Dedifferentiated amniotic fluid mesenchymal stem cell (primary cell): ENCODE measurements around the gene PRRT2.
"Not testable (repeated sequence)": the region's sequence is repeated elsewhere in the genome, so short reads cannot be mapped to it uniquely, and the experiment has no call there.

Source experiments
- DNase-seq: peaks from one replicate; pipeline ENCODE4 v3.0.0-alpha.2; 2016; ENCODE audit errors: extremely low spot score

Gene PRRT2

GRCh38 chr16:29811896-29812665, at the start of gene PRRT2:
PRRT2 (plus strand) TSS chr16:29812193; CDS start chr16:29813055, 862 bp downstream.
- DNase-seq, result no peak

GRCh38 chr16:29763326-29763725, 48.7 kb upstream of the PRRT2 start:
- DNase-seq, result no peak

GRCh38 chr16:29765167-29766032, 46.6 kb upstream of the PRRT2 start:
- no peak for DNase-seq

- DNase-seq, result no peak
Observed at GRCh38 chr16:29766571-29766970, 45.4 kb upstream of the PRRT2 start.

DNA sequence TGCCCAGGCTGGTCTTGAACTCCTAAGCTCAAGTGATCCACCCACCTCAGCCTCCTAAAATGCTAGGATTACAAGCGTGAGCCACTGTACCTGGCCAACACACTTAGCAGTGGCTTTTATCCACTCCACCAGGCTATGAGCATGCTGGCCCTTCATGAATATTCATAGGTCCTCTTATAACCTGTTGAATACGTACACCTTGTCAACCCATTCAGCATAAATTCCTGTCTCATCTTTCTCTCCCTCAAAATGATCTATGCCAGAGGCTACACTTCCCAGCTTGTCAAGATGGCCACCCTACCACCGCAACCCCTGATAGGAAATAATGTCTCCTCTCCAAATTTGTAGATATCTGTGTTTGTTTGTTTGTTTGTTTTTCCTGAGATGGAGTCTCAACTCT, 44.9 kb upstream of the PRRT2 start:
- no peak for DNase-seq

- DNase-seq, result no peak
Observed at GRCh38 chr16:29769507-29769906, 42.5 kb upstream of the PRRT2 start.

DNA sequence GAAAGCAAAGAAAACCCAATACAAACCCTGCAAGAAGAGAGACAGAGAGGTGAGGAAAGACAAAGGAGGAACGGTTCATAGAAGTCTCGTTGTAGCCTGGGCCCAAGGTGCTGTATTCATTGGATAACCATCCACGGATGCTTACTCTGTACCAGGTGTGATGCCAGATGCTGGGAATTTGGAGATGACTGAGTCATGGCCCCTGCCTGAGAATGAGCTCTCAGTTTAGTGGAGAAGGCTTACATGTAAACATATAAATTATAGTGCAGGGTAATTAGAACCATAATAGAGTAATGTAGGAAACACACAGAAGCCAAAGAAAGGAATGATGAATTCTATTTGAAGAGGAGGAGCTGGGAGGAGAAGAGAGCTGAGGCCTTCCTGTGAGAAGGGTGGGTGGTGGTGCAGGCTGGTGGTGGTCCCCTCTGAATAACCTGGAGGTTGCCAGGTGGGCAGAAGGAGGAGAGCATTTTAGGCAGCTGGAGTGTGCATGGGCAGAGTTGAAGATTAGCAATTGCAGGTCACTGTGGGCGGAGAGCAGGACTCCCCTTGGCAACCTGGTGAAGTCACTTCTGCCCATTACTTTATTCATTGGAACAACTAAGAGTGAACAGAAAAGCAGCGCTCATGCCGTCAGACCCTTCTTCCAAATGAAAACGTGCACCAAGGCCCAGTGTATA, 41.6 kb upstream of the PRRT2 start:
- DNase-seq, result no peak

- not testable (repeated sequence) for DNase-seq
Observed at GRCh38 chr16:29772330-29772729, 39.7 kb upstream of the PRRT2 start.

- no peak for DNase-seq
Observed at GRCh38 chr16:29774730-29775129, 37.3 kb upstream of the PRRT2 start.

DNA sequence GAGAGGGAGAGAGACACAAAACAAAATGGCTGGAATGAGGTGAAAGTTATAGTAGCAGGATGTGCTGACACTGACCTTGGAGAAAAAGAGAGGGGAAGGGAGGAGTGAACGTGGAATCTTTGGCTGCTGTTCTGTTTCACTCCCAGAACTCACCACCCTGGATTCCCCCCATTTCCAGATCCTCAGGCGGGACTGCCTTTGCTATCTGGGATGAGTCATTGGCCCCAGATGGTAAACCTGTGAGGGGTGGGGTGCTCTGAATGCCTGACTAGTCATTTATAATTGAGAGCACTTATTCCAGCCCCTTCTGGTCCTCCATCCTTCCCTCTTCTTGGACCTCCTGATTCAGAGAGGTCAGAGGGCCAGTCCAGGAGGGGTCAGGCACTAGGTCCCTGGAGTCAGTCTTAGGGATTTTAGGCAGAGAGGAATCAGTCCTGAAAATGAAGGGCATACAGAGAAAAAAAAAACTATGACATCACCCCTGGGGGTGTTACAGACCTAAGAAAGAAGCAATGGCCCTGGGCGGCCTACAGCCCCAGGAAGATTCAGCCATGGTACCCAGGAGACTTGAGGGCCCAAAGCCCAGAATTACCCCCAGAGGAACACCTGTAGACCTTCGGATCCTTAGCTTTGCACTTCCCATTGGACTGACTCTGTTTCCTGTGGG, 36.1 kb upstream of the PRRT2 start:
- no peak for DNase-seq

- DNase-seq, result no peak
Observed at GRCh38 chr16:29777576-29778350, 34.2 kb upstream of the PRRT2 start, which contains the start of gene ZG16. ZG16 (plus strand) TSS chr16:29778256; CDS start chr16:29779267, 1,011 bp downstream.

- no peak for DNase-seq
Observed at GRCh38 chr16:29779474-29779873, 32.5 kb upstream of the PRRT2 start.

DNA sequence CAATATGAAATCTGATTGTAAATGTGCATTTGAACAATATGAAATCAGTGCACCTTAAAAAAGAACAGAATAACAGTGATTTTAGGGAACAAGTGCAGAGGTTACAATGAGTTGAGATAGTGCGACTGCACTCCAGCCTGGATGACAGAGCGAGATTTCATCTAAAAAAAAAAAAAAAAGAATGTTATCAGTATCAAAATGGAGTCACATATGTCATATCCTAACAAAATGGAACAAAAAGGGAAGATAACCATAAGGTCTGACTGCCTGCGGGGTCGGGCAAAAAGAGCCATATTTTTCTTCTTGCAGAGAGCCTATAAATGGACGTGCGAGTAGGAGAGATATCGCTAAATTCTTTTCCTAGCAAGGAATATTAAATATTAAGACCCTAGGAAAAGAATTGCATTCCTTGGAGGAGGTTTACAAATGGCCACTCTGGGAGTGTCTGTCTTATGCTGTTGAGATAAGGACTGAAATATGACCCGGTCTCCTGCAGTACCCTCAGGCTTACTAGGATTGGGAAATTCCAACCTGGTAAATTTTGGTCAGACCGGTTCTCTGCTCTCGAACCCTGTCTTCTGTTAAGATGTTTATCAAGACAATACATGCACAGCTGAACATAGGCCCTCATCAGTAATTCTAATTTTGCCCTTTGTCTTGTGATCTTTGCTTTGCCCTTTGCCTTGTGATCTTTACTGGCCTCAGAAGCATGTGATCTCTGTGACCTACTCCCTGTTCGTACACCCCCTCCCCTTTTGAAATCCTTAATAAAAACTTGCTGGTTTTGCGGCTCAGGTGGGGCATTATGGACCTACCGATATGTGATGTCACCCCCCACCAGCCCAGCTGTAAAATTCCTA, 28.7 kb upstream of the PRRT2 start:
- DNase-seq, result not testable (repeated sequence)

DNA sequence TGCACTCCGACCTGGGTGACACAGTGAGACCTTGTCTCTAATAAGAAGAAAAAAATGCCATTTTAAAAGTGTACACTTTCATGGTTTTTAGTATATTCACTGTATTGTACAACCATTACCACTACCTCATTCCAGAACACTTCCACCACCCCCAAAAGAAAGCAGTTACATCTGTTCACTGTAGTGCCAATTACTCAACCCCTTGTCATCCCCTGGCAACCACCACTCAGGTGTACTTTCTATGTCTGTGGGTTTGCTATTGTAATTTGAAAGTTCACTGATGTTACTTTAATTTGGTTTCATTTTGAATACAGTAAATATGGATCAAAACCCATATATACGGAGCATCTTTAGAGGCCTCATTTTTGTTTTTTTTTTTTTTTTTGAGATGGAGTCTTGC, 27.8 kb upstream of the PRRT2 start:
- no peak for DNase-seq

- DNase-seq, result no peak
Observed at GRCh38 chr16:29784901-29785500, 27.0 kb upstream of the PRRT2 start.

DNA sequence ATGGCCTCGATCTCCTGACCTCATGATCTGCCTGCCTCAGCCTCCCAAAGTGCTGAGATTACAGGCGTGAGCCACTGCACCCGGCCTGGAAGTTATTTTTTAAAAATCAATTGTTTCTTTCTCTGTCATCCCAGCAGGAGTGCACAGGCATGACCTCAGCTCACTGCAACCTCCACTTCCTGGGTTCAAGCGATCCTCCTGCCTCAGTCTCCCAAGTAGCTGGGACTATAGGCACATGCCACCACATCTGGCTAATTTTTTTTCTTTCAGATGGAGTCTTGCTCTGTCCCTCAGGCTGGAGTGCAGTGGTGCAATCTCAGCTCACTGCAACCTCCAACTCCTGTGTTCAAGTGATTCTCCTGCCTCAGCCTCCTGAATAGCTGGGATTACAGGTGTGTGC, 24.8 kb upstream of the PRRT2 start:
- DNase-seq, result not testable (repeated sequence)

DNA sequence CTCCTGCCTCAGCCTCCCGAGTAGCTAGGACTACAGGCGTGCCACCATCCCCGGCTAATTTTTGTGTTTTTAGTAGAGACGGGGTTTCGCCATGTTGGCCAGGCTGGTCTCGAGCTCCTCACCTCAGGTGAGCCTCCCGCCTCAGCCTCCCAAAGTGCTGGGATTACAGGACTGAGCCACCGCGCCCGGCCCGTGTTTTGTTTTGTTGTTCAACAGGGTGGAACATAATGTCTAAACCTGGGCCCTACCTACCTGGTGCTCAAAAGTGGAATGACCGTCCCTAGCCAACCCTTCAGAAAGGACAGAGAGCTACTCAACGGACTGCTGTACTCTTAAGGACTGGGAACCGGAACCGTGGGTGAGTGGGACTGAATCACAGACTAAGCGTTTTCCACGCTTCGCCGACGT, 22.2 kb upstream of the PRRT2 start:
- DNase-seq, result no peak

DNA sequence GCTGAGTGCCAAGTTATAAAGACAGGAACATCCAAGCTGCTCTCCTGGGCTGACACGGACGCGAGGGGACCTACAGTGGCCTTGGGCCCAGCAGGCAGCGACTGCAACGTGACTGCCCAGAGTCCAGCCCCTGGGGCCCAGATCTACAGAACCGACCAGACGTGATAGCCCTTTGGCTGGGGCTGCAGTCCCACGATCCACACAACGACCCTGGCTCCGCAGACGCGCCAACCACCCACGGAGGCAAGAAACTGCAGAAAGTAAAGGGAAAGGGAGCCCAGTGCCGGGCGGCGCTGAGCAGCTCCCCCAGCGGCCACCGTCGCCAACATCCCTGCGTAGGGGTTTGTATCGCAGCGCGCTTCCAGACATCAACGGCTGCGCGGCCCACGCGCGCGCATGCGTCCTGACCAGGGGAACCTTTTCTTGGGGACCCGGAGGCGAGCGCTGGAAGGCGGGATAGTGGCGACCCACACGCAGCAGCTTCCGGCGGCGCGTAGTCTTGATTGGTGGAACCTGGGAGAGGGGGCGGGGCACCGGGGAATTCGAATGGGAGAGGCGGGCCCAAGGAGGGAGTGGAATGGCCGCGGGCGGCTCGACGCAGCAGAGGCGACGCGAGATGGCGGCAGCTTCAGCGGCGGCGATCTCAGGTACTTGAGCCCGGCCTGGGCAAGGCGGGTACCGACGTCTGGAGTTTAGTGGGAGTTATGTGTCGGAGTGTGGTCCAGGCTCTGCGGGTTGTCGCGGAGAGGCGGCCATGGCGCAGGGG, 21.6 kb upstream of the PRRT2 start, which contains the start of gene KIF22:
TSS of gene KIF22 (plus strand) at position 569 of the 766 bp plus-strand sequence. CDS start at position 578, 9 bp downstream.
- DNase-seq, result peak; percentile 98
